Skeletal muscle satellite cell (primary cell): ENCODE results near the gene P3H2.
A peak's percentile ranks its signal among the peaks of the same experiment; 100 is the strongest.

ENCODE experiments used
- H3K27me3 ChIP-seq: 2 replicates; pipeline ENCODE4 v1.7.0; 2013; ENCODE audit warnings: low read length; ENCODE audit not compliant: control insufficient read depth, insufficient read depth
- H3K36me3 ChIP-seq: 2 replicates; pipeline ENCODE4 v1.7.0; 2013; ENCODE audit warnings: mild to moderate bottlenecking, control low read depth, low read length; ENCODE audit not compliant: insufficient read depth
- H3K4me1 ChIP-seq: 2 replicates; pipeline ENCODE4 v1.7.0; 2013; ENCODE audit warnings: low read length; ENCODE audit not compliant: control insufficient read depth, insufficient read depth
- H3K4me2 ChIP-seq: 2 replicates; pipeline ENCODE4 v1.7.0; 2013; ENCODE audit warnings: mild to moderate bottlenecking, low read length
- H3K4me3 ChIP-seq: 2 replicates; pipeline ENCODE4 v1.7.0; 2013; ENCODE audit warnings: low read length
- H3K9ac ChIP-seq: 2 replicates; pipeline ENCODE4 v1.7.0; 2013; ENCODE audit warnings: mild to moderate bottlenecking, low read depth, low read length, moderate library complexity
- H3K9me3 ChIP-seq: replicated peaks from 2 replicates; pipeline ENCODE4 v1.7.0; 2013; ENCODE audit warnings: mild to moderate bottlenecking, control low read depth, low read length

Gene P3H2

GRCh38 chr3:190124067-190124466 lies 3.4 kb upstream of the P3H2 start:
- H3K4me1 ChIP-seq = peaks cover 9% of the 10 kb centered on the region
- H3K27me3 ChIP-seq = no peaks in the 10 kb centered on the region
- no peaks in the 10 kb centered on the region for H3K36me3 ChIP-seq
- no peaks in the 10 kb centered on the region for H3K9me3 ChIP-seq
- H3K4me2 ChIP-seq = no peak overlapping the region
- H3K9ac ChIP-seq = no peak overlapping the region
- H3K4me3 ChIP-seq = no peak overlapping the region

- no peaks in the 10 kb centered on the region for H3K9me3 ChIP-seq
These were observed 1.6 kb upstream of the P3H2 start for GRCh38 chr3:190122198-190122771.

GRCh38 chr3:190121383-190121782 lies 686 bp upstream of the P3H2 start:
- Histone ChIP-seq H3K4me2 (peak overlapping the region; percentile 91), H3K27me3 (no peaks in the 10 kb centered on the region), H3K9ac (no peak overlapping the region), H3K4me3 (no peak overlapping the region), H3K9me3 (no peaks in the 10 kb centered on the region), H3K4me1 (peaks cover 16% of the 10 kb centered on the region), H3K36me3 (no peaks in the 10 kb centered on the region)

More at GRCh38 chr3:190122198-190122771, 1.6 kb upstream of the P3H2 start:
- no peak overlapping the region for H3K4me2 ChIP-seq
- H3K4me1 ChIP-seq = peaks cover 16% of the 10 kb centered on the region
- no peak overlapping the region for H3K4me3 ChIP-seq
- H3K9ac ChIP-seq = no peak overlapping the region
- no peaks in the 10 kb centered on the region for H3K36me3 ChIP-seq
- no peaks in the 10 kb centered on the region for H3K27me3 ChIP-seq

- Histone ChIP-seq H3K9ac (peak overlapping the region; percentile 89), H3K36me3 (no peaks in the 10 kb centered on the region), H3K4me3 (peak overlapping the region; percentile 94), H3K27me3 (no peaks in the 10 kb centered on the region), H3K9me3 (no peaks in the 10 kb centered on the region), H3K4me1 (peaks cover 16% of the 10 kb centered on the region), H3K4me2 (peak overlapping the region; percentile 91)
These were observed 322 bp upstream of the P3H2 start for GRCh38 chr3:190121061-190121377.

GRCh38 chr3:190119461-190120268 lies 1.0 kb downstream of the P3H2 start:
- Histone ChIP-seq H3K4me1 (peaks cover 16% of the 10 kb centered on the region), H3K36me3 (no peaks in the 10 kb centered on the region), H3K4me3 (peak overlapping the region; percentile 94), H3K9ac (peak overlapping the region; percentile 89), H3K27me3 (no peaks in the 10 kb centered on the region), H3K4me2 (peak overlapping the region; percentile 91), H3K9me3 (no peaks in the 10 kb centered on the region)

- Histone ChIP-seq H3K4me3 (no peak overlapping the region), H3K9me3 (no peaks in the 10 kb centered on the region), H3K4me2 (peak overlapping the region; percentile 36), H3K36me3 (no peaks in the 10 kb centered on the region), H3K4me1 (peaks cover 16% of the 10 kb centered on the region), H3K9ac (no peak overlapping the region), H3K27me3 (no peaks in the 10 kb centered on the region)
These were observed 2.3 kb downstream of the P3H2 start for GRCh38 chr3:190118438-190118837.

- H3K9ac ChIP-seq = no peak overlapping the region
These were observed 2.7 kb downstream of the P3H2 start for GRCh38 chr3:190117981-190118380.

GRCh38 chr3:190116551-190117067 lies 4.1 kb downstream of the P3H2 start:
- Histone ChIP-seq H3K4me2 (no peak overlapping the region), H3K9me3 (no peaks in the 10 kb centered on the region), H3K9ac (no peak overlapping the region), H3K27me3 (no peaks in the 10 kb centered on the region), H3K36me3 (no peaks in the 10 kb centered on the region), H3K4me1 (peaks cover 14% of the 10 kb centered on the region), H3K4me3 (no peak overlapping the region)

More at GRCh38 chr3:190117981-190118380, 2.7 kb downstream of the P3H2 start:
- no peak overlapping the region for H3K4me3 ChIP-seq
- H3K36me3 ChIP-seq = no peaks in the 10 kb centered on the region
- peak overlapping the region; percentile 36 for H3K4me2 ChIP-seq
- no peaks in the 10 kb centered on the region for H3K9me3 ChIP-seq
- H3K27me3 ChIP-seq = no peaks in the 10 kb centered on the region
- peaks cover 16% of the 10 kb centered on the region for H3K4me1 ChIP-seq

GRCh38 chr3:190110826-190111225 lies 9.9 kb downstream of the P3H2 start:
- Histone ChIP-seq H3K4me1 (peaks cover 8% of the 10 kb centered on the region), H3K4me3 (no peak overlapping the region), H3K4me2 (no peak overlapping the region), H3K27me3 (no peaks in the 10 kb centered on the region), H3K9me3 (no peaks in the 10 kb centered on the region), H3K9ac (no peak overlapping the region), H3K36me3 (no peaks in the 10 kb centered on the region)

- Histone ChIP-seq H3K9me3 (no peaks in the 10 kb centered on the region), H3K4me2 (no peak overlapping the region), H3K4me3 (no peak overlapping the region), H3K9ac (no peak overlapping the region), H3K36me3 (no peaks in the 10 kb centered on the region), H3K4me1 (peaks cover 8% of the 10 kb centered on the region), H3K27me3 (no peaks in the 10 kb centered on the region)
These were observed 11.3 kb downstream of the P3H2 start for GRCh38 chr3:190109441-190109840.

GRCh38 chr3:190108804-190109203 lies 11.9 kb downstream of the P3H2 start:
- no peak overlapping the region for H3K9ac ChIP-seq
- no peaks in the 10 kb centered on the region for H3K27me3 ChIP-seq
- H3K4me1 ChIP-seq = peaks cover 8% of the 10 kb centered on the region
- no peaks in the 10 kb centered on the region for H3K36me3 ChIP-seq
- H3K4me2 ChIP-seq = no peak overlapping the region
- no peaks in the 10 kb centered on the region for H3K9me3 ChIP-seq
- H3K4me3 ChIP-seq = no peak overlapping the region

- no peak overlapping the region for H3K4me2 ChIP-seq
- H3K27me3 ChIP-seq = no peaks in the 10 kb centered on the region
- no peak overlapping the region for H3K9ac ChIP-seq
- H3K36me3 ChIP-seq = no peaks in the 10 kb centered on the region
- H3K4me3 ChIP-seq = no peak overlapping the region
- no peaks in the 10 kb centered on the region for H3K9me3 ChIP-seq
- H3K4me1 ChIP-seq = peaks cover 24% of the 10 kb centered on the region
These were observed 14.8 kb downstream of the P3H2 start for GRCh38 chr3:190105876-190106275.
